Glutamatergic neuron (in vitro differentiated cells): Measurements from ENCODE around the gene GCLM. TPM values are rescaled to one million over a fixed set of nuclear protein-coding genes. Genes with fewer than 3 reads are reported as not detected.
"Not testable (repeated sequence)": the region's sequence is repeated elsewhere in the genome, so short reads cannot be mapped to it uniquely, and the experiment has no call there.

Experiments
- DNase-seq: peaks from one replicate; pipeline ENCODE4 v3.0.0; 2022
- H3K27ac Mint-ChIP-seq: one replicate; pipeline ENCODE4 v1.8.0; 2020; ENCODE audit warnings: mild to moderate bottlenecking, mixed read lengths, inconsistent platforms; ENCODE audit not compliant: unreplicated experiment
- H3K27me3 Mint-ChIP-seq: one replicate; pipeline ENCODE4 v1.8.0; 2020; ENCODE audit warnings: mild to moderate bottlenecking, moderate library complexity, mixed read lengths, inconsistent platforms; ENCODE audit not compliant: unreplicated experiment
- H3K36me3 Mint-ChIP-seq: one replicate; pipeline ENCODE4 v1.8.0; 2020; ENCODE audit warnings: mild to moderate bottlenecking, mixed read lengths, inconsistent platforms; ENCODE audit not compliant: unreplicated experiment
- H3K4me1 Mint-ChIP-seq: one replicate; pipeline ENCODE4 v1.8.0; 2020; ENCODE audit warnings: mild to moderate bottlenecking, low read depth, mixed read lengths, inconsistent platforms; ENCODE audit not compliant: unreplicated experiment
- H3K4me3 Mint-ChIP-seq: one replicate; pipeline ENCODE4 v1.8.0; 2020; ENCODE audit warnings: mild to moderate bottlenecking, mixed read lengths, inconsistent platforms; ENCODE audit not compliant: unreplicated experiment
- H3K9me3 Mint-ChIP-seq: one replicate; pipeline ENCODE4 v1.8.0; 2020; ENCODE audit warnings: mild to moderate bottlenecking, moderate library complexity, mixed read lengths, inconsistent platforms; ENCODE audit not compliant: unreplicated experiment
- total RNA-seq: library from RNA; stranded (reverse); fragmentation: NEBNext Ultra II Directional; extraction: Animal tissue kit (Norgen Biotek cat#: 25700); gene quantifications from one replicate; pipeline ENCODE4 v1.2.1, GENCODE V29; 2021; ENCODE audit not compliant: unreplicated experiment
- TF ChIP-seq, protein P1 (sequence below): fragments of 200-600 bp; sonication (generic); IDR thresholded peaks from one replicate; pipeline ENCODE4 v1.5.0; 2021; ENCODE audit not compliant: partially characterized antibody, unreplicated experiment

GCLM gene
- total RNA-seq, 1 donor from 2014 or later = 14.9 TPM

GRCh38 chr1:93851327-93851712, 57.9 kb downstream of the GCLM start:
- TF ChIP-seq, protein P1, sequence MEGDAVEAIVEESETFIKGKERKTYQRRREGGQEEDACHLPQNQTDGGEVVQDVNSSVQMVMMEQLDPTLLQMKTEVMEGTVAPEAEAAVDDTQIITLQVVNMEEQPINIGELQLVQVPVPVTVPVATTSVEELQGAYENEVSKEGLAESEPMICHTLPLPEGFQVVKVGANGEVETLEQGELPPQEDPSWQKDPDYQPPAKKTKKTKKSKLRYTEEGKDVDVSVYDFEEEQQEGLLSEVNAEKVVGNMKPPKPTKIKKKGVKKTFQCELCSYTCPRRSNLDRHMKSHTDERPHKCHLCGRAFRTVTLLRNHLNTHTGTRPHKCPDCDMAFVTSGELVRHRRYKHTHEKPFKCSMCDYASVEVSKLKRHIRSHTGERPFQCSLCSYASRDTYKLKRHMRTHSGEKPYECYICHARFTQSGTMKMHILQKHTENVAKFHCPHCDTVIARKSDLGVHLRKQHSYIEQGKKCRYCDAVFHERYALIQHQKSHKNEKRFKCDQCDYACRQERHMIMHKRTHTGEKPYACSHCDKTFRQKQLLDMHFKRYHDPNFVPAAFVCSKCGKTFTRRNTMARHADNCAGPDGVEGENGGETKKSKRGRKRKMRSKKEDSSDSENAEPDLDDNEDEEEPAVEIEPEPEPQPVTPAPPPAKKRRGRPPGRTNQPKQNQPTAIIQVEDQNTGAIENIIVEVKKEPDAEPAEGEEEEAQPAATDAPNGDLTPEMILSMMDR = no peak
- Mint-ChIP-seq H3K4me3 (no peak overlapping the region), H3K9me3 (peaks cover 22% of the 10 kb centered on the region), H3K27me3 (peaks cover 12% of the 10 kb centered on the region), H3K36me3 (peaks cover 17% of the 10 kb centered on the region), H3K4me1 (peaks cover 1% of the 10 kb centered on the region), H3K27ac (no peak overlapping the region)
- DNase-seq = no peak

DNA sequence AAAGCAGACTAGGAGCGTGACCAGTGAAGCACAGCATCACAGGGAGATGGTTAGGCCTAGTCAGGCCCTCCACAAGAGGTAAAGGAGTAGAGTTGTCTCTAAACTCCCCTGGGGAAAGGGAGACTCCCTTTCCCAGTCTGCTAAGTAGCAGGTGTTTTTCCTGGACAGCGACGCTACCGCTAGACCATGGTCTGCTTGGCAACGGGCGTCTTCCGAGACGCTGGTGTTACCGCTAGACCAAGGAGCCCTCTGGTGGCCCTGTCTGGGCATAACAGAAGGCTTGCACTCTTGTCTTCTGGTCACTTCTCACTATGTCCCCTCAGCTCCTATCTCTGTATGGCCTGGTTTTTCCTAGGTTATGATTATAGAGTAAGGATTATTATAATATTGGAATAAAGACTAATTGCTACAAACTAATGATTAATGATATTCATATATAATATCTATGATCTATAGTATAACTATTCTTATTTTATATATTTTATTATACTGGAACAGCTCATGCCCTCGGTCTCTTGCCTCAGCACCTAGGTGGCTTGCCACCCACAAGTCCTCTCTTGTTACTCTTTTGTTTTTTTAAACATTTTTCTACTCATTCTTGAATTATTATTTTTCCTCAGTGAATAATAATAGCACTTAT, 58.4 kb downstream of the GCLM start:
- Mint-ChIP-seq H3K36me3 (peaks cover 17% of the 10 kb centered on the region), H3K27me3 (peaks cover 14% of the 10 kb centered on the region), H3K9me3 (peaks cover 24% of the 10 kb centered on the region)
- DNase-seq = peak; percentile 80
- TF ChIP-seq, protein P1 = peak; percentile 82
- H3K27ac Mint-ChIP-seq, H3K4me1 Mint-ChIP-seq, H3K4me3 Mint-ChIP-seq: not testable (repeated sequence)

DNA sequence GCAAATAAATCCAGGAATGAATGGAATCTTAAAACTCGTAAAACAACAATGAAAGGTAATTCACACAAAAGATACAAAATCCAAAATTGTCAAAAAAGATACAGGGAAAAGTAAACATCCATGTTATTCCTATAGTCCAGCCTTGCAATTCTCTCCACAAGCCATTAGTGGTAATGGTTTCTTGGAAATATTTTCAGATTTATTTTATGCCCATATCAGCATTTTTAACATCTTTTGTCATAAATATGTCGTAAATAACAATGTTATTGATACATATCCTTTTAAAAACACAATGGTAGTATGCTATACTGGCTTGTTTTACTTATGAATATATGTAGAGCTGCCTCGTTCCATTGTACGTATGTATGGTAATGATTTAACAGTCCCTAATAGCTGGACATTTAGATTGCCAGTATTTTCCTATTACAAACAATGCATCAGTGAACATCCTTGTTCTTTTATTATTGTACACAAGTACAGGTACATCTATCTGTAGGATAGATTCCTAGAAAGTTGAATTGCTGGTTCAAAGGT, 60.8 kb downstream of the GCLM start:
- peak overlapping the region; percentile 59 for H3K27ac Mint-ChIP-seq
- H3K9me3 Mint-ChIP-seq = peaks cover 24% of the 10 kb centered on the region
- TF ChIP-seq, protein P1 = no peak
- peak overlapping the region; percentile 89 for H3K4me3 Mint-ChIP-seq
- peaks cover 7% of the 10 kb centered on the region for H3K4me1 Mint-ChIP-seq
- peaks cover 13% of the 10 kb centered on the region for H3K27me3 Mint-ChIP-seq
- DNase-seq = no peak
- peaks cover 5% of the 10 kb centered on the region for H3K36me3 Mint-ChIP-seq

- Mint-ChIP-seq H3K9me3 (peaks cover 24% of the 10 kb centered on the region), H3K27me3 (peaks cover 13% of the 10 kb centered on the region), H3K4me3 (peak overlapping the region; percentile 89), H3K36me3 (peaks cover 5% of the 10 kb centered on the region), H3K4me1 (peaks cover 7% of the 10 kb centered on the region), H3K27ac (peak overlapping the region; percentile 59)
- peak; percentile 73 for DNase-seq
- TF ChIP-seq, protein P1 = no peak
These were observed 61.4 kb downstream of the GCLM start for GRCh38 chr1:93847811-93848288.

GRCh38 chr1:93846992-93847810, 62.0 kb downstream of the GCLM start:
- Mint-ChIP-seq H3K4me1 (peaks cover 7% of the 10 kb centered on the region), H3K9me3 (peaks cover 26% of the 10 kb centered on the region), H3K27ac (peak overlapping the region; percentile 59), H3K4me3 (peak overlapping the region; percentile 89), H3K27me3 (peaks cover 13% of the 10 kb centered on the region), H3K36me3 (peaks cover 5% of the 10 kb centered on the region)
- peak; percentile 80 for DNase-seq
- TF ChIP-seq, protein P1 = no peak
